Stimulated activated CD8-positive, alpha-beta memory T cell treated with anti-CD3 and anti-CD28 coated beads, Interleukin-4, amount 100 ng/mL, for 48 hours (primary cell): ENCODE results near the gene GHRL.
"Not testable (repeated sequence)": the region's sequence is repeated elsewhere in the genome, so short reads cannot be mapped to it uniquely, and the experiment has no call there.

Experiments
- DNase-seq: peaks from one replicate; pipeline ENCODE4 v3.0.0-alpha.2; 2020

GHRL gene

GRCh38 chr3:10322352-10322710 lies 29.6 kb upstream of the GHRL start:
- DNase-seq, result no peak

- no peak for DNase-seq
Observed at GRCh38 chr3:10321630-10322351, 29.0 kb upstream of the GHRL start.

GRCh38 chr3:10320320-10320677 lies 27.6 kb upstream of the GHRL start:
- no peak for DNase-seq

GRCh38 chr3:10319804-10320203 lies 27.1 kb upstream of the GHRL start:
- no peak for DNase-seq

GRCh38 chr3:10319251-10319650 lies 26.5 kb upstream of the GHRL start:
- no peak for DNase-seq

GRCh38 chr3:10317961-10318350 lies 25.2 kb upstream of the GHRL start:
- no peak for DNase-seq

GRCh38 chr3:10317311-10317960 lies 24.7 kb upstream of the GHRL start:
- DNase-seq, result no peak

- no peak for DNase-seq
Observed at GRCh38 chr3:10315771-10316344, 23.1 kb upstream of the GHRL start.

- no peak for DNase-seq
Observed at GRCh38 chr3:10315101-10315500, 22.4 kb upstream of the GHRL start.

GRCh38 chr3:10312861-10313260 lies 20.1 kb upstream of the GHRL start:
- no peak for DNase-seq

GRCh38 chr3:10312391-10312790 lies 19.6 kb upstream of the GHRL start:
- no peak for DNase-seq

- no peak for DNase-seq
Observed at GRCh38 chr3:10311710-10312109, 19.0 kb upstream of the GHRL start.

GRCh38 chr3:10310578-10310977 lies 17.8 kb upstream of the GHRL start:
- DNase-seq, result no peak

- DNase-seq, result no peak
Observed at GRCh38 chr3:10309736-10310135, 17.0 kb upstream of the GHRL start.

GRCh38 chr3:10308678-10309077 lies 15.9 kb upstream of the GHRL start:
- DNase-seq, result no peak

GRCh38 chr3:10306156-10306555 lies 13.4 kb upstream of the GHRL start:
- no peak for DNase-seq

- no peak for DNase-seq
Observed at GRCh38 chr3:10305331-10305902, 12.7 kb upstream of the GHRL start.

- DNase-seq, result no peak
Observed at GRCh38 chr3:10304905-10305304, 12.2 kb upstream of the GHRL start.

GRCh38 chr3:10303785-10304184 lies 11.0 kb upstream of the GHRL start:
- no peak for DNase-seq

- DNase-seq, result no peak
Observed at GRCh38 chr3:10303105-10303504, 10.4 kb upstream of the GHRL start.

GRCh38 chr3:10300087-10300486 lies 7.3 kb upstream of the GHRL start:
- DNase-seq, result no peak

- DNase-seq, result no peak
Observed at GRCh38 chr3:10299679-10300078, 6.9 kb upstream of the GHRL start.

- no peak for DNase-seq
Observed at GRCh38 chr3:10299175-10299574, 6.4 kb upstream of the GHRL start.

GRCh38 chr3:10298064-10298463 lies 5.3 kb upstream of the GHRL start:
- not testable (repeated sequence) for DNase-seq
